NCI-H510A treated with DMSO at 0.1 percent for 48 hours (cell line): ENCODE data around the gene GDA.
A peak's percentile ranks its signal among the peaks of the same experiment; 100 is the strongest.

Experiments
- DNase-seq: peaks from one replicate; lab custom pipeline; 2025; lab: John Stamatoyannopoulos, UW

The GDA gene

GRCh38 chr9:72150661-72151060 lies 1.4 kb downstream of the GDA start:
- DNase-seq, result no peak

GRCh38 chr9:72151104-72151503 lies 1.9 kb downstream of the GDA start:
- DNase-seq, result no peak

- no peak for DNase-seq
Observed at GRCh38 chr9:72154468-72155285, 5.4 kb downstream of the GDA start.

GRCh38 chr9:72155301-72155700 lies 6.1 kb downstream of the GDA start:
- no peak for DNase-seq

GRCh38 chr9:72156586-72156985 lies 7.3 kb downstream of the GDA start:
- no peak for DNase-seq

GRCh38 chr9:72158680-72159079 lies 9.4 kb downstream of the GDA start:
- DNase-seq, result no peak

GRCh38 chr9:72160446-72161123 lies 11.3 kb downstream of the GDA start:
- no peak for DNase-seq

GRCh38 chr9:72165326-72165725 lies 16.1 kb downstream of the GDA start:
- no peak for DNase-seq

- no peak for DNase-seq
Observed at GRCh38 chr9:72165821-72166547, 16.7 kb downstream of the GDA start.

- DNase-seq, result no peak
Observed at GRCh38 chr9:72168075-72168474, 18.8 kb downstream of the GDA start.

- peak; percentile 39 for DNase-seq
Observed at GRCh38 chr9:72169178-72169577, 19.9 kb downstream of the GDA start.

- no peak for DNase-seq
Observed at GRCh38 chr9:72173080-72173479, 23.8 kb downstream of the GDA start.

GRCh38 chr9:72185561-72185960 lies 36.3 kb downstream of the GDA start:
- peak; percentile 54 for DNase-seq

- DNase-seq, result peak; percentile 84
Observed at GRCh38 chr9:72187121-72187695, 38.0 kb downstream of the GDA start.

GRCh38 chr9:72188232-72188631 lies 39.0 kb downstream of the GDA start:
- no peak for DNase-seq

- DNase-seq, result peak; percentile 27
Observed at GRCh38 chr9:72193478-72193881, 44.2 kb downstream of the GDA start.

GRCh38 chr9:72199238-72199637 lies 50.0 kb downstream of the GDA start:
- DNase-seq, result no peak

- no peak for DNase-seq
Observed at GRCh38 chr9:72200452-72200851, 51.2 kb downstream of the GDA start.

- DNase-seq, result no peak
Observed at GRCh38 chr9:72202009-72202408, 52.8 kb downstream of the GDA start.

GRCh38 chr9:72203205-72203803 lies 54.1 kb downstream of the GDA start:
- peak; percentile 55 for DNase-seq

- DNase-seq, result no peak
Observed at GRCh38 chr9:72204062-72204461, 54.8 kb downstream of the GDA start.

- no peak for DNase-seq
Observed at GRCh38 chr9:72205513-72205912, 56.3 kb downstream of the GDA start.
